ENCODE measurements around the gene ACTA2. TPM values are rescaled to one million over a fixed set of nuclear protein-coding genes. Genes with fewer than 3 reads are reported as not detected.

Gene ACTA2
- total RNA-seq, 1 experiment from 2014 or later: not detected

DNA sequence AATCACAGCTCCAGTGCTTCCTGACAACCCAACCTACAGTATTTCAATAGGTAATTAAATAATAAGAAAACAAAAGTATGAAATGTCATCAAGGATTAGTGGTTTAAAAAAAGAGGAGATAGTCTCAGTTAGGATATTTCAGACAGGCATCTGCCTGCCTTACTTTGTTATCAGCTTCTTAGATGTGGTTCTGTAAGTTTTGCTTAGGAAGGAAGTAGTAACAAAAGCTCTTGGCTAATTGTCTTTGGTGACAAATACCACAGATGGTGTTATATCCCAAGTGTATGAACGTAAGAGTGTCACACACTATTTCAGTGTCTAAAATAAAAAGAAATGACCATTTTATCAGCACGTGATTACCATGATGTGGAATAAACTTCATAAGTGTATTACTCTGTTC lies 9.8 kb upstream of the ACTA2 start:
- H3K9me3 Mint-ChIP-seq (ENCODE audit: unreplicated experiment): no peaks in the 10 kb centered on the region
- no peaks in the 10 kb centered on the region for H3K4me1 Mint-ChIP-seq (ENCODE audit: low read depth, unreplicated experiment)
- POLR2A ChIA-PET: no interaction called here
- no peak for DNase-seq
- no TSS peak for BruUV-seq (replicated peaks)
- no peak overlapping the region for H3K4me3 ChIP-seq (ENCODE audit: low read depth, low read length)
- H3K9me3 ChIP-seq: no peaks in the 10 kb centered on the region
- no peak overlapping the region for H3K4me3 Mint-ChIP-seq (ENCODE audit: unreplicated experiment)
- intact Hi-C loops (cut with micrococcal nuclease; ENCODE audit: unreplicated experiment): no loop called here
- CTCF ChIA-PET: no interaction called here
- peaks cover 4% of the 10 kb centered on the region for H3K27me3 Mint-ChIP-seq (ENCODE audit: insufficient read depth, unreplicated experiment)
- H3K27me3 ChIP-seq (replicated peaks; ENCODE audit: control insufficient read depth, insufficient read depth, low read length): no peaks in the 10 kb centered on the region
- H3K27ac Mint-ChIP-seq (ENCODE audit: unreplicated experiment): no peak overlapping the region
- no peaks in the 10 kb centered on the region for H3K4me1 ChIP-seq
- H3K36me3 ChIP-seq (ENCODE audit: control insufficient read depth, insufficient read depth, low read length): no peaks in the 10 kb centered on the region
- TF ChIP-seq, protein P1, sequence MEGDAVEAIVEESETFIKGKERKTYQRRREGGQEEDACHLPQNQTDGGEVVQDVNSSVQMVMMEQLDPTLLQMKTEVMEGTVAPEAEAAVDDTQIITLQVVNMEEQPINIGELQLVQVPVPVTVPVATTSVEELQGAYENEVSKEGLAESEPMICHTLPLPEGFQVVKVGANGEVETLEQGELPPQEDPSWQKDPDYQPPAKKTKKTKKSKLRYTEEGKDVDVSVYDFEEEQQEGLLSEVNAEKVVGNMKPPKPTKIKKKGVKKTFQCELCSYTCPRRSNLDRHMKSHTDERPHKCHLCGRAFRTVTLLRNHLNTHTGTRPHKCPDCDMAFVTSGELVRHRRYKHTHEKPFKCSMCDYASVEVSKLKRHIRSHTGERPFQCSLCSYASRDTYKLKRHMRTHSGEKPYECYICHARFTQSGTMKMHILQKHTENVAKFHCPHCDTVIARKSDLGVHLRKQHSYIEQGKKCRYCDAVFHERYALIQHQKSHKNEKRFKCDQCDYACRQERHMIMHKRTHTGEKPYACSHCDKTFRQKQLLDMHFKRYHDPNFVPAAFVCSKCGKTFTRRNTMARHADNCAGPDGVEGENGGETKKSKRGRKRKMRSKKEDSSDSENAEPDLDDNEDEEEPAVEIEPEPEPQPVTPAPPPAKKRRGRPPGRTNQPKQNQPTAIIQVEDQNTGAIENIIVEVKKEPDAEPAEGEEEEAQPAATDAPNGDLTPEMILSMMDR (IDR thresholded peaks at IDR 0.05; ENCODE audit: insufficient read depth in 1 of 2, low read depth in 1 of 2, low read length in 1 of 2, severe bottlenecking in 1 of 2, unreplicated experiment in 1 of 2): no peak
- no peaks in the 10 kb centered on the region for H3K36me3 Mint-ChIP-seq (ENCODE audit: insufficient read depth, unreplicated experiment)

DNA sequence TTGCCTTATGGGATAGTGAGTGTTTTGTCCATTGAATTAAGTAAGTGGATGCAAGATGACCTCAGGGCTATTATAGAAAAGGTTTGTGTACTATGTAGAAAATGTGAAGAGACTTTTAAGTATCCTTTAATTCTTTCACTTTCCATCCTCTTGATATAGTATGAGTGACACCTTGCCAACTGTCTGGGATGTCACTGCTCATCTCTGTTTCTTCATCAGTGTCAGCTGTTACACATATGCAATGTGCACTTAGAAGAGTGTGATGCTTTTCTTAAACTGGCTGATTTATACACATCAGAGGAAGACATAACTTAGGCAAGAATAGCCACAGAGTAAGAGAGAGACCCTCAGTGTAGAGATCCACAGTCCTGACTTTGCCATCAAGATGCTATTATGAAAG lies 8.7 kb upstream of the ACTA2 start:
- peaks cover 4% of the 10 kb centered on the region for H3K27me3 Mint-ChIP-seq (ENCODE audit: insufficient read depth, unreplicated experiment)
- H3K36me3 Mint-ChIP-seq (ENCODE audit: insufficient read depth, unreplicated experiment): no peaks in the 10 kb centered on the region
- TF ChIP-seq, protein P1 (IDR thresholded peaks at IDR 0.05; ENCODE audit: insufficient read depth in 1 of 2, low read depth in 1 of 2, low read length in 1 of 2, severe bottlenecking in 1 of 2, unreplicated experiment in 1 of 2): no peak
- Histone ChIP-seq H3K4me1 (no peaks in the 10 kb centered on the region), H3K9me3 (no peaks in the 10 kb centered on the region), H3K36me3 (ENCODE audit: control insufficient read depth, insufficient read depth, low read length) (no peaks in the 10 kb centered on the region), H3K4me3 (ENCODE audit: low read depth, low read length) (no peak overlapping the region), H3K27me3 (replicated peaks; ENCODE audit: control insufficient read depth, insufficient read depth, low read length) (no peaks in the 10 kb centered on the region)
- DNase-seq: no peak
- no peaks in the 10 kb centered on the region for H3K9me3 Mint-ChIP-seq (ENCODE audit: unreplicated experiment)
- POLR2A ChIA-PET: no interaction called here
- no peak overlapping the region for H3K4me3 Mint-ChIP-seq (ENCODE audit: unreplicated experiment)
- no peaks in the 10 kb centered on the region for H3K4me1 Mint-ChIP-seq (ENCODE audit: low read depth, unreplicated experiment)
- intact Hi-C loops (cut with micrococcal nuclease; ENCODE audit: unreplicated experiment): no loop called here
- no peak overlapping the region for H3K27ac Mint-ChIP-seq (ENCODE audit: unreplicated experiment)
- no TSS peak for BruUV-seq (replicated peaks)
- CTCF ChIA-PET: no interaction called here

DNA sequence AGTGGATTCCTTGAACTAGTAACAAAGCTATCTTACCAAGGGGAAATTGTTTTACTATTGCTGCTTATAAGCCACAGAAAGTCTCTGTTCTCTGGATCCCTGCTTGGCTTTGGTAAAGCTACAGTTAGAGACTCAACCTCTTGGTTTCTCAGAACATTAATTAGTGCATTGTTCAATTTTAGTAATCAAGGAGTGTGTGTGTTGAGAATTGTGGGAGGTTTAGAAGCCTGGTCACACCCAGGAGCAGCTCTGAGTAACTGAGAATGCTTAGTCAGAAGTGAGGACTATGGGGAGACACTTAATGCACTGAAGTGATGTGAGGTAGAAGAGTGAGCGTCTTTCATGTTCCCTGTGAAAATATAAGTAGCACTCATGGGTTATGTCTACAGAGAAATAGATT lies 8.2 kb upstream of the ACTA2 start:
- no peak for DNase-seq
- no peak overlapping the region for H3K27ac Mint-ChIP-seq (ENCODE audit: unreplicated experiment)
- peaks cover 4% of the 10 kb centered on the region for H3K27me3 Mint-ChIP-seq (ENCODE audit: insufficient read depth, unreplicated experiment)
- H3K9me3 Mint-ChIP-seq (ENCODE audit: unreplicated experiment): no peaks in the 10 kb centered on the region
- ChIA-PET POLR2A (no interaction called here), CTCF (no interaction called here)
- no peaks in the 10 kb centered on the region for H3K27me3 ChIP-seq (replicated peaks; ENCODE audit: control insufficient read depth, insufficient read depth, low read length)
- H3K9me3 ChIP-seq: no peaks in the 10 kb centered on the region
- H3K36me3 Mint-ChIP-seq (ENCODE audit: insufficient read depth, unreplicated experiment): no peaks in the 10 kb centered on the region
- TF ChIP-seq, protein P1 (IDR thresholded peaks at IDR 0.05; ENCODE audit: insufficient read depth in 1 of 2, low read depth in 1 of 2, low read length in 1 of 2, severe bottlenecking in 1 of 2, unreplicated experiment in 1 of 2): no peak
- intact Hi-C loops (cut with micrococcal nuclease; ENCODE audit: unreplicated experiment): no loop called here
- no peaks in the 10 kb centered on the region for H3K4me1 Mint-ChIP-seq (ENCODE audit: low read depth, unreplicated experiment)
- H3K36me3 ChIP-seq (ENCODE audit: control insufficient read depth, insufficient read depth, low read length): no peaks in the 10 kb centered on the region
- no peak overlapping the region for H3K4me3 ChIP-seq (ENCODE audit: low read depth, low read length)
- no TSS peak for BruUV-seq (replicated peaks)
- no peaks in the 10 kb centered on the region for H3K4me1 ChIP-seq
- no peak overlapping the region for H3K4me3 Mint-ChIP-seq (ENCODE audit: unreplicated experiment)
